ENCODE results near the gene DMD.

DNA sequence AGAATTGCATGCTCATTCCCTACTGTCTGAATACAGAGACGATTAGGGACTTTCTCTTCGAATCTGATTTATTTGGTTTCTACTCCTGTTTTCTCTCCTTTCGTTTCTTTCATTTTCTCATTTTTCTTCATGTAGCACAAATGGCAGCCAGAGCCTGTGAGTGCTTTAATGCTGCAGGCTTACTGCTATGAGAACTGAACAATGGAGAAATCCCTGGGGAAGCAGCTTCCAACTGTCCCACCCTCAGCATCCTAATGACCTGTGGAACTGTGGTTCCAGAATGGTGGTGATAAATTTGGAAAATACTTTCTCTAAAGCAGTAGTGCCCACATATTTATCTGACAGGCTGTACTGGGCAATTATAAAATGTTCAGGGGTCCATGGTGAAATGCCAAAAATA is 930.4 kb downstream of the DMD start:
- TF ChIP-seq, protein P1, sequence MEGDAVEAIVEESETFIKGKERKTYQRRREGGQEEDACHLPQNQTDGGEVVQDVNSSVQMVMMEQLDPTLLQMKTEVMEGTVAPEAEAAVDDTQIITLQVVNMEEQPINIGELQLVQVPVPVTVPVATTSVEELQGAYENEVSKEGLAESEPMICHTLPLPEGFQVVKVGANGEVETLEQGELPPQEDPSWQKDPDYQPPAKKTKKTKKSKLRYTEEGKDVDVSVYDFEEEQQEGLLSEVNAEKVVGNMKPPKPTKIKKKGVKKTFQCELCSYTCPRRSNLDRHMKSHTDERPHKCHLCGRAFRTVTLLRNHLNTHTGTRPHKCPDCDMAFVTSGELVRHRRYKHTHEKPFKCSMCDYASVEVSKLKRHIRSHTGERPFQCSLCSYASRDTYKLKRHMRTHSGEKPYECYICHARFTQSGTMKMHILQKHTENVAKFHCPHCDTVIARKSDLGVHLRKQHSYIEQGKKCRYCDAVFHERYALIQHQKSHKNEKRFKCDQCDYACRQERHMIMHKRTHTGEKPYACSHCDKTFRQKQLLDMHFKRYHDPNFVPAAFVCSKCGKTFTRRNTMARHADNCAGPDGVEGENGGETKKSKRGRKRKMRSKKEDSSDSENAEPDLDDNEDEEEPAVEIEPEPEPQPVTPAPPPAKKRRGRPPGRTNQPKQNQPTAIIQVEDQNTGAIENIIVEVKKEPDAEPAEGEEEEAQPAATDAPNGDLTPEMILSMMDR (conservative IDR thresholded peaks at IDR 0.05; ENCODE audit: low read length) = no peak
- no peak for TF ChIP-seq EZH2phosphoT487 (IDR thresholded peaks at IDR 0.05; ENCODE audit: borderline replicate concordance)
